GF-D8 (cell line): ENCODE results near the gene ADD1.
"Not testable (repeated sequence)": the region's sequence is repeated elsewhere in the genome, so short reads cannot be mapped to it uniquely, and the experiment has no call there.

Experiments
- DNase-seq: peaks from one replicate; lab custom pipeline; 2025; lab: John Stamatoyannopoulos, UW

ADD1 gene

GRCh38 chr4:2922453-2923101 is 78.9 kb downstream of the ADD1 start:
- not testable (repeated sequence) for DNase-seq

- DNase-seq, result no peak
Measured at GRCh38 chr4:2923141-2923551, 79.5 kb downstream of the ADD1 start.

GRCh38 chr4:2923668-2924173 is 80.1 kb downstream of the ADD1 start:
- no peak for DNase-seq

- DNase-seq, result no peak
Measured at GRCh38 chr4:2924286-2924685, 80.6 kb downstream of the ADD1 start.

GRCh38 chr4:2924765-2925301 is 81.2 kb downstream of the ADD1 start:
- DNase-seq, result no peak

GRCh38 chr4:2925496-2925895 is 81.9 kb downstream of the ADD1 start:
- no peak for DNase-seq

GRCh38 chr4:2925931-2926860 is 82.6 kb downstream of the ADD1 start:
- no peak for DNase-seq

- DNase-seq, result no peak
Measured at GRCh38 chr4:2927016-2927695, 83.5 kb downstream of the ADD1 start.

- DNase-seq, result no peak
Measured at GRCh38 chr4:2927696-2928075, 84.0 kb downstream of the ADD1 start.

- DNase-seq, result no peak
Measured at GRCh38 chr4:2928242-2929176, 84.9 kb downstream of the ADD1 start.

- no peak for DNase-seq
Measured at GRCh38 chr4:2929469-2929868, 85.8 kb downstream of the ADD1 start.

- DNase-seq, result no peak
Measured at GRCh38 chr4:2930135-2930757, 86.6 kb downstream of the ADD1 start.

- DNase-seq, result no peak
Measured at GRCh38 chr4:2930758-2931511, 87.3 kb downstream of the ADD1 start.

- DNase-seq, result peak; percentile 84
Measured at GRCh38 chr4:2931512-2932301, 88.1 kb downstream of the ADD1 start.

- DNase-seq, result no peak
Measured at GRCh38 chr4:2932321-2932950, 88.8 kb downstream of the ADD1 start.

GRCh38 chr4:2932951-2933565 is 89.4 kb downstream of the ADD1 start:
- no peak for DNase-seq

GRCh38 chr4:2933566-2934076 is 90.0 kb downstream of the ADD1 start:
- no peak for DNase-seq
